ENCODE measurements around the gene ACSL1. TPM values are rescaled to one million over a fixed set of nuclear protein-coding genes. Genes with fewer than 3 reads are reported as not detected.

Gene ACSL1
- total and polyA plus RNA-seq, 2 of the 8 experiments (the other 6 are each of a cell fraction or from before 2014, with no cell fraction given) = 2.3 to 8.7 TPM

DNA sequence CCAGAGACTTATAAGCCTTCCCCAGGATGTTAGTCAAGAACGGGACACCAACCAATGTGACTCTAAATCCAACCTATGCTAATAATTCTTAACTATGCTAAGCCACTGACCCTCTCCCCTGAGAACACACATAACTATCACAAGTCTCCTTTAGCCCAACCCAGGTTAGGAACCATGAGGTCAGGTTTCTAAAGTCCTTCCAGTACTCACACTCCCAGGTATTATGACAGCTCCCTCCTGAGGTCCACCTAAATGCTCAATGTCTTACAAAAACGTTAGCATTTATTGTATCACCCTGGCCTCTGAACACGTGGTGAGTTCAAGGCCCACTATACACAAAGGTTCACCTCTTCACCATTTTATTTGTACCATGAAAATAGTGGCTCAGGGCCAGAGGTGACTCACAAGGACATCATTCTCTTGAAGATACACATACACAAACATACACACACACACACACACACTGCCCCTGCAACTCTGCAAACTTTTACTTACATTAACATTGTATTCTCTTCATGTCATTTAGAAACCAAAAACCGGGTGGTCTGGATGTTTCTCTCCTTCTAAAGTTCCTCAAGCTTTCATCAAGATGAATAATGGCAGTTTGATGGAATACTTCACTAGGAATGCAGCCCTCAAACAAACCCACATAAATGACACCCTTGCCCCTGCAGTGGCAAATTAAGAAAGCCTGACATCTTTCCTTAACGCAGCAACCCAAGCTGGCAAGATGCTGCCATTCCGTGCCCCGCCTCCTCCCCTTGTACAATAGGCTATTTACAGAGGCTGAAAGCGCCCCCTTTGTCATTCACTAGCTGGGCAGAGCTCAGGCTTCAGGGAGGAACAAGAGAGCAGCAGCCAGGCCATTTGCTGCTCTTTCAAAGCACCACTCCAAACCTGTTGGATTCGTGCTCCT lies 17.7 kb downstream of the ACSL1 start:
- H3K56ac ChIP-seq (replicated peaks; ENCODE audit: insufficient read length, low read depth, low read length) = no peak overlapping the region
- H3K4me3 ChIP-seq (ENCODE audit: extremely low read depth in 1 of 4, insufficient read depth in 2 of 4, low read depth in 3 of 4, low read length in 4 of 4) = 0 out of 8 replicates have a peak overlapping the region, but pooled peaks of 1 of the 4 experiments have one; percentile 1
- H4K91ac ChIP-seq (replicated peaks; ENCODE audit: insufficient read length, low read length) = no peak overlapping the region
- peak overlapping the region; percentile 54; the same call in 1 of the 2 replicates for H2BK12ac ChIP-seq (ENCODE audit: low read depth, low read length)
- H2AFZ ChIP-seq (ENCODE audit: low read length) = peak overlapping the region; percentile 0; the same call in 1 of the 2 replicates
- no peak overlapping the region for H2BK5ac ChIP-seq (ENCODE audit: low read depth, low read length)
- H3K9me3 ChIP-seq (ENCODE audit: insufficient read depth in 2 of 2, low read depth in 1 of 2, low read length in 1 of 2) = no peaks in the 10 kb centered on the region
- no peaks in the 10 kb centered on the region for H3K36me3 ChIP-seq (ENCODE audit: control insufficient read depth in 2 of 4, insufficient read depth in 4 of 4, low read length in 3 of 4)
- POLR2A ChIA-PET (ENCODE audit: partially characterized antibody) = interaction anchor here (0.9 to 1.5 kb wide), 2 partner anchors 12 to 58 kb away, joined by 3 to 4 read pairs; no protein-coding TSS in a partner anchor
- no peak overlapping the region for H3K4ac ChIP-seq (replicated peaks; ENCODE audit: insufficient read length, low read depth, low read length)
- DNase-seq (ENCODE audit: low read depth in 1 of 2, low spot score in 2 of 2) = peak; percentile 58 to 65
- 27% methylated on average over 9 of the region's 9 CpGs; no CpG with 5 or more reads in 1 of the 2 experiments for WGBS, 2 experiments (ENCODE audit: extremely low coverage in 1 of 2, insufficient coverage in 1 of 2, insufficient read length in 1 of 2, insufficient replicate concordance in 2 of 2, low coverage in 1 of 2, low lambda C conversion rate in 2 of 2, missing lambda C conversion rate in 1 of 2)
- H3K4me1 ChIP-seq (replicated peaks in 1 of 4; ENCODE audit: control insufficient read depth in 3 of 4, insufficient read depth in 4 of 4, low read length in 3 of 4) = peaks cover 6 to 17% (median 11%) of the 10 kb centered on the region in 4 experiments
- H3K27ac ChIP-seq (ENCODE audit: low read depth, low read length) = no peak overlapping the region
- no peak overlapping the region for H3K14ac ChIP-seq (ENCODE audit: insufficient read length)
- no peak overlapping the region for H3K18ac ChIP-seq (ENCODE audit: extremely low read depth, low read length)
- CTCF ChIA-PET (ENCODE audit: partially characterized antibody) = interaction anchor here (0.7 to 1.4 kb wide), 4 partner anchors 11 to 66 kb away, joined by 3 to 4 read pairs (median 3); no protein-coding TSS in a partner anchor
- H3K79me2 ChIP-seq (ENCODE audit: control insufficient read depth in 1 of 2, insufficient read depth in 2 of 2, low read length in 2 of 2) = no peaks in the 10 kb centered on the region
- peaks cover 0 to 6% (median 2%) of the 10 kb centered on the region in 4 experiments; a peak in 3 of 7 replicates for H3K27me3 ChIP-seq (replicated peaks in 1 of 4; ENCODE audit: control insufficient read depth in 3 of 4, extremely low read depth in 1 of 4, insufficient read depth in 3 of 4, low read length in 3 of 4)
- no peak overlapping the region; a peak in 1 of 7 replicates for H3K9ac ChIP-seq (replicated peaks in 1 of 4; ENCODE audit: extremely low read depth in 1 of 4, low read depth in 3 of 4, low read length in 3 of 4)
- no peak overlapping the region for H3K23ac ChIP-seq (ENCODE audit: insufficient read length)
- H2BK120ac ChIP-seq (replicated peaks; ENCODE audit: low read depth, low read length) = no peak overlapping the region
- H2BK20ac ChIP-seq (ENCODE audit: low read length) = peak overlapping the region; percentile 62; the same call in 1 of the 2 replicates
- H4K8ac ChIP-seq (ENCODE audit: extremely low read depth, insufficient read depth, low read length) = no peak overlapping the region
- no peaks in the 10 kb centered on the region for H3K79me1 ChIP-seq (ENCODE audit: low read depth, low read length)
- no peak overlapping the region for H2BK15ac ChIP-seq (ENCODE audit: low read length)
- no peaks in the 10 kb centered on the region for H4K20me1 ChIP-seq (replicated peaks in 1 of 2; ENCODE audit: control insufficient read depth in 1 of 2, insufficient read depth in 2 of 2, low read length in 2 of 2)
- no peak overlapping the region for H4K5ac ChIP-seq (ENCODE audit: insufficient read length, low read depth, low read length)
- no peak for FAIRE-seq
- H2AK5ac ChIP-seq (ENCODE audit: low read depth, low read length) = no peak overlapping the region
- no peaks in the 10 kb centered on the region for H3K23me2 ChIP-seq (ENCODE audit: low read depth, low read length)
- H3K4me2 ChIP-seq (ENCODE audit: insufficient read depth in 1 of 2, low read depth in 2 of 2, low read length in 2 of 2) = peak overlapping the region; percentile 32 to 55
- no peak for TF ChIP-seq TAF7 (optimal IDR thresholded peaks at IDR 0.05; ENCODE audit: borderline replicate concordance, low read depth, low read length)
- 0 out of 4 replicates have a peak, but pooled peaks of 1 of the 2 experiments have one; percentile 48 for TF ChIP-seq SIN3A (conservative IDR thresholded peaks at IDR 0.05 in 1 of 2, IDR thresholded peaks at IDR 0.05 in 1 of 2; ENCODE audit: low read depth in 1 of 2, low read length in 2 of 2)
- TF ChIP-seq RBBP5 (IDR thresholded peaks at IDR 0.05; ENCODE audit: borderline replicate concordance, low read depth, low read length) = no peak
- no peak for TF ChIP-seq TCF12 (IDR thresholded peaks at IDR 0.05; ENCODE audit: low read depth, low read length)
- 0 out of 2 replicates have a peak, but pooled peaks have one; percentile 39 for TF ChIP-seq SP1 (IDR thresholded peaks at IDR 0.05; ENCODE audit: low read depth, low read length)
- TF ChIP-seq BCL11A (IDR thresholded peaks at IDR 0.05; ENCODE audit: low read depth in 2 of 2, low read length in 2 of 2) = no peak
- TF ChIP-seq, protein P1, sequence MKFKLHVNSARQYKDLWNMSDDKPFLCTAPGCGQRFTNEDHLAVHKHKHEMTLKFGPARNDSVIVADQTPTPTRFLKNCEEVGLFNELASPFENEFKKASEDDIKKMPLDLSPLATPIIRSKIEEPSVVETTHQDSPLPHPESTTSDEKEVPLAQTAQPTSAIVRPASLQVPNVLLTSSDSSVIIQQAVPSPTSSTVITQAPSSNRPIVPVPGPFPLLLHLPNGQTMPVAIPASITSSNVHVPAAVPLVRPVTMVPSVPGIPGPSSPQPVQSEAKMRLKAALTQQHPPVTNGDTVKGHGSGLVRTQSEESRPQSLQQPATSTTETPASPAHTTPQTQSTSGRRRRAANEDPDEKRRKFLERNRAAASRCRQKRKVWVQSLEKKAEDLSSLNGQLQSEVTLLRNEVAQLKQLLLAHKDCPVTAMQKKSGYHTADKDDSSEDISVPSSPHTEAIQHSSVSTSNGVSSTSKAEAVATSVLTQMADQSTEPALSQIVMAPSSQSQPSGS (IDR thresholded peaks at IDR 0.05; ENCODE audit: low read length) = no peak
- TF ChIP-seq POU5F1 (IDR thresholded peaks at IDR 0.05; ENCODE audit: low read depth, low read length) = 0 out of 2 replicates have a peak, but pooled peaks have one; percentile 60

Measured in H1 (cell line).